Coronary artery (tissue), 2 donors: ENCODE results near the gene FANCC.
"Not testable (repeated sequence)": the region's sequence is repeated elsewhere in the genome, so short reads cannot be mapped to it uniquely, and the experiment has no call there.

Experiments used
- DNase-seq: peaks from one replicate; pipeline ENCODE4 v3.0.0-alpha.2; 2017; ENCODE audit warnings: low spot score
- H3K27ac ChIP-seq, 2 donors: fragments of 200-600 bp; sonication (generic); one replicate each; pipeline ENCODE4 v1.5.1; 2016 to 2019
- H3K4me3 ChIP-seq: fragments of 200-600 bp; sonication (generic); 2 replicates; pipeline ENCODE4 v1.5.1; 2016; ENCODE audit warnings: mild to moderate bottlenecking, moderate library complexity
- TF ChIP-seq, protein P1 (sequence below): fragments of 200-600 bp; sonication (generic); IDR thresholded peaks from one replicate; pipeline ENCODE4 v1.5.1; 2019; ENCODE audit warnings: antibody characterized with exemption

FANCC gene

DNA sequence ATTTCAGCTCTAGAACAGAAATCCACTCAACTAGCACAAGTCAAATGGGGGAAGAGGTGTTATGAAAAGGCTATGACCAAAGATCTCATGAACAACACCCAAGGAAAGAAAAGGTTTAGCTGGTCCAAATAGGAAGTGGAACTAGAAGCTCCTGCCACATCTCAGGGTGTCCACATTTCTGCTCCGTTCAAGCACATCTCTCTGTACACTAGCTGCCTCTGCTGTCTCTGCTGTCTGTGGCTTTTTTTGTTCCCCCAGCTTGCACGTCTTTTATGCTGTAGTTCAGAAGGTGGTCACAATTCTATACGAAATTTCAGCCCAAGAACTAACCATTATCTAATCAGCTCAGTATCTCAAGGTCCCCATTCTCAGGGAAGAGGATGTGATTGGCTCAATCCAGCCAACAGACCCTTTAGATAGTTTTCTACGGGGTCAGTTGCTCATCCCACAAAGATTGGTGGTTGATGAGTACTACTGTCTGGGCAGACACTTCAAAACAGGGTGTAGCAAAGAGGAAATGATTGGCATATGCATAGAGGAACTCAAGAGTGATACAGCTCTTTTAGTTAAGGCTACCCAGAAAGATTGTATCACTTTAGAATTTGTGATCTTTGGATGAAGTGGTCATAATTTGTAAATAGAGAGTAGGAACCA, 44.0 kb downstream of the FANCC start:
- Histone ChIP-seq H3K27ac (no peak overlapping the region), H3K4me3 (no peak overlapping the region)
- TF ChIP-seq, protein P1, sequence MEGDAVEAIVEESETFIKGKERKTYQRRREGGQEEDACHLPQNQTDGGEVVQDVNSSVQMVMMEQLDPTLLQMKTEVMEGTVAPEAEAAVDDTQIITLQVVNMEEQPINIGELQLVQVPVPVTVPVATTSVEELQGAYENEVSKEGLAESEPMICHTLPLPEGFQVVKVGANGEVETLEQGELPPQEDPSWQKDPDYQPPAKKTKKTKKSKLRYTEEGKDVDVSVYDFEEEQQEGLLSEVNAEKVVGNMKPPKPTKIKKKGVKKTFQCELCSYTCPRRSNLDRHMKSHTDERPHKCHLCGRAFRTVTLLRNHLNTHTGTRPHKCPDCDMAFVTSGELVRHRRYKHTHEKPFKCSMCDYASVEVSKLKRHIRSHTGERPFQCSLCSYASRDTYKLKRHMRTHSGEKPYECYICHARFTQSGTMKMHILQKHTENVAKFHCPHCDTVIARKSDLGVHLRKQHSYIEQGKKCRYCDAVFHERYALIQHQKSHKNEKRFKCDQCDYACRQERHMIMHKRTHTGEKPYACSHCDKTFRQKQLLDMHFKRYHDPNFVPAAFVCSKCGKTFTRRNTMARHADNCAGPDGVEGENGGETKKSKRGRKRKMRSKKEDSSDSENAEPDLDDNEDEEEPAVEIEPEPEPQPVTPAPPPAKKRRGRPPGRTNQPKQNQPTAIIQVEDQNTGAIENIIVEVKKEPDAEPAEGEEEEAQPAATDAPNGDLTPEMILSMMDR = no peak
- no peak for DNase-seq

DNA sequence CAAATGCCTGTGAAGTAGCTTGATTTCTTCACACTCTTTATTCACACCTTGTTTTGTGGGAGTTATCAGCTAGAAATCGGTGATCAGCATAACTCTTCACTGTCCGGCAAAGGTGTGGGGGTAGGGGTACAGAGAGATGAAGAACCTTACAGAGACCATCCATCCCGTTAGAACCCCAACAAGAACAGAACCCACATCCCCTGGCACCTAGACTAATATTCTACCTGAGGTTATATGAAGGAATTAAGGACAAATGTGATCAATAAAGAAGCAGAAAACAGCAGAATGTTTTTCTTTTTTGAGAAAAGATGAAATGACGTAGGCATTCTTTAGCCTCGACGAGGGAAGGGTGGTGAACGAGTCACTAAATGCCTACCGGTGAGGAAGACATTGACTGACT, 44.7 kb downstream of the FANCC start:
- no peak overlapping the region for H3K27ac ChIP-seq
- DNase-seq = no peak
- H3K4me3 ChIP-seq = no peak overlapping the region
- TF ChIP-seq, protein P1 = no peak

DNA sequence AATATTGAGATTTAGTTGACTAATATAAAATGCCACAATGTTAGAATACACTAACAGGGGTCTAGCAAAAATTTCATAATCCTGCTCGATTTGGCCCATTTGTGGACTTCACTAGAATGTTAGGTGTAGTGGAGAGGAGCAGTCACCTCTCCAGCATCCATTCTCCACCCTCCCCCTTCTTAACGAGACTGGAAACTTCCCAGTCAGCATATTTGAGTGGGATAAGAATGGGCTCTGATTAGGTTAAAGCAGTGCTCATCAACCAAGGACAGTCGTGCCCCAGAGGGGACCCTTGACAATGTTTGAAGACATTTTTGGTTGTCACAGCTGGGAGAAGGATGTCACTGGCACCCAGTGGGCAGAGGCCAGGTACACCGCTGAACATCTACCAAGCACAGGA, 46.7 kb downstream of the FANCC start:
- TF ChIP-seq, protein P1 = no peak
- no peak for DNase-seq
- Histone ChIP-seq H3K27ac (no peak overlapping the region), H3K4me3 (no peak overlapping the region)

DNA sequence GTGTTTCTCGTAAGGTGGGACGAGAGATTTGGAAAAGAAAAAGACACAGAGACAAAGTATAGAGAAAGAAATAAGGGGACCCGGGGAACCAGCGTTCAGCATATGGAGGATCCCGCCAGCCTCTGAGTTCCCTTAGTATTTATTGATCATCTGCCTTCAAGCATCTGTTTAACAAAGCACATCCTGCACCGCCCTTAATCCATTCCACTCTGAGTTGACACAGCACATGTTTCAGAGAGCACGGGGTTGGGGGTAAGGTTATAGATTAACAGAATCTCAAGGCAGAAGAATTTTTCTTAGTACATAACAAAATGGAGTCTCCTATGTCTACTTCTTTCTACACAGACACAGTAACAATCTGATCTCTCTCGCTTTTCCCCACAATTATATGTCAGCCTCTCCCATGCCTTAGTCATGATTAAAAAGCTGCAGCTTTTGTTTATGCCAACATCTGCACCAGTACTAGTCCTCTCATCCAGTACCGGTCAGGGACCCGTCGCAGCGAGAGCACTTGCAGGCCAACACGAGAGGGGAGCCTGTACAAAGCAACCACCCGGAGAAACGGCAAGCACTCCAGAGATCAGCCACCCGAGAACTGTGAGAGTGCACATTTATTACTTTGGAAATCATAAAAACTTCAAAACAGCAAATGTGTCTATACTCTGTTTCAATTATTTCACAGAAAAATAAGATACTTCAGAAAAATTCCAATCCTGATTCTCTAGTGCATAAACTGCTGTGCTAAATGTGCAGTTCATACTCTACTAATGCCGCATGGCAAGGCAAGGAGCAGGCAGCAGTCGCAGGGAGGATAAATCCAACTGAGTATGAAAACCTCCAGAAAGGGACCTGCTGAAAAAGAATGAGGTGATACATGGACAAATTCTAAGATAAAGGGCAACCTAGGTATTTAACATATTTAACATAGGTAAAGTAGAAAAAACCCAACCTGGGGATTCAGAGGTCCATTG, 47.4 kb downstream of the FANCC start:
- not testable (repeated sequence) for H3K27ac ChIP-seq, DNase-seq, H3K4me3 ChIP-seq

DNA sequence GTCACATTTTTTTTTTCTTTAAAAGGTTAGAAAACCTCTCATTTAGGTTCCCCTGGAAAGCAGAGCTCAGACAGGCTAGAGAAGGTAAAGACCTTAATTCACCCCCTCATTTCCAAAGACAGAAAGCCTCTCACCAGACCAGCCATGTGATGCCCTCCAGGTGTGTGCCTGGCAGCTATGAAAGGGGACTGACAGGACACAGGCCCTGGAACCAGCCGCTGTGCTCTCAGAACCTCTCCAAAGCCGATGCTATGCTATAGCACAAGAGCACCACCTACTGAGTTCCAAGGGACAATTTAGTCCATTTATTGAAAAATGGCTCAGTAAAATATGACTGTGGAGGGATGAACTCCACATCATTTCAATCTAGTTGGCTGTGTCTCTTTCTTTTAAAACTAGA, 48.8 kb downstream of the FANCC start:
- H3K4me3 ChIP-seq = no peak overlapping the region

DNA sequence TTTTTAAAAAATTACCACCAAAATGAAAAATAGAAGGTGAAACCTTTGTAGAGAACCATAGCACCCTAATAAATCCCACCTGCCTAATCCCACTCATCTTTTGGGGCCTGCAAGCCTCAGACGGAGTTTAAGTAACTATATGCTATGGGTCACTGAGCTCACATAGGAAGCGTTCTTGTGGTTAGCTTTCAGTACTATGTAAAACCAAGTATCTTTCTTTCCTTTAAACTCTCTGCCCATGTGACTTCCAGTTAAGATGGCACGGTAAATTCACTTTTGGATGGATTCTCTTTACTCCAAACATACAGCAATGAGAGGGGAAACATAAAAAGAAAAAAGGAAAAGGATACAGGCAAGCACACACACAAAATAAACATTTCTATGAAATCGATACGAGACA, 50.9 kb downstream of the FANCC start:
- DNase-seq = no peak
- TF ChIP-seq, protein P1 = no peak
- Histone ChIP-seq H3K4me3 (no peak overlapping the region), H3K27ac (no peak overlapping the region)

More for the DNA sequence above, 48.8 kb downstream of the FANCC start:
- no peak overlapping the region for H3K27ac ChIP-seq
- TF ChIP-seq, protein P1 = no peak
- DNase-seq = no peak

DNA sequence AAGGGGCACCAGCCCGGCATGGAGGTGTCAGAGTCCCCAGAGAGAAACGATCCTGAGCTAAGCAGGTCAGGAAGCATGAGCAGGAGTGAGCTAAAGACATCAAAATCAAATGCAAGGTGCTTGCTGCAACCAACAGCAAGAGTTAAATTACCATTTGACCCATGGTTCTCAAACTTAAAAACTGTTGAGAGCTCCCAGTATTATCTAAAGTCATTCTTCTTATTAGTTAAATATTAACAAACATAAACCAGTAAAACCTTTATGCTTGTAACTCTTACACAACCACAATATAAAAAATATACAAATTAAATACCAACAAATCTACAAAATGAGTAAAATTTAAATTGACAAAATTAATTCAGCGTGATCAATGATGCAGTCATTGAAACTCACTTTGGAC, 51.5 kb downstream of the FANCC start:
- no peak overlapping the region for H3K27ac ChIP-seq
- no peak overlapping the region for H3K4me3 ChIP-seq
- no peak for DNase-seq
- TF ChIP-seq, protein P1 = no peak
